GM23248 (cell line): ENCODE results near the gene SMARCAL1.

ENCODE experiments used
- EZH2 ChIP-seq: fragments of 200-600 bp; sonication (generic); IDR thresholded peaks from 2 replicates; pipeline ENCODE4 v1.6.1; 2018; ENCODE audit warnings: antibody characterized with exemption, mild to moderate bottlenecking; ENCODE audit not compliant: insufficient read depth, poor library complexity, severe bottlenecking
- EZH2phosphoT487 ChIP-seq: fragments of 200-600 bp; sonication (generic); IDR thresholded peaks from 2 replicates; pipeline ENCODE4 v1.6.1; 2018; ENCODE audit warnings: antibody characterized with exemption, moderate library complexity, mild to moderate bottlenecking, low read depth; ENCODE audit not compliant: insufficient read depth

DNA sequence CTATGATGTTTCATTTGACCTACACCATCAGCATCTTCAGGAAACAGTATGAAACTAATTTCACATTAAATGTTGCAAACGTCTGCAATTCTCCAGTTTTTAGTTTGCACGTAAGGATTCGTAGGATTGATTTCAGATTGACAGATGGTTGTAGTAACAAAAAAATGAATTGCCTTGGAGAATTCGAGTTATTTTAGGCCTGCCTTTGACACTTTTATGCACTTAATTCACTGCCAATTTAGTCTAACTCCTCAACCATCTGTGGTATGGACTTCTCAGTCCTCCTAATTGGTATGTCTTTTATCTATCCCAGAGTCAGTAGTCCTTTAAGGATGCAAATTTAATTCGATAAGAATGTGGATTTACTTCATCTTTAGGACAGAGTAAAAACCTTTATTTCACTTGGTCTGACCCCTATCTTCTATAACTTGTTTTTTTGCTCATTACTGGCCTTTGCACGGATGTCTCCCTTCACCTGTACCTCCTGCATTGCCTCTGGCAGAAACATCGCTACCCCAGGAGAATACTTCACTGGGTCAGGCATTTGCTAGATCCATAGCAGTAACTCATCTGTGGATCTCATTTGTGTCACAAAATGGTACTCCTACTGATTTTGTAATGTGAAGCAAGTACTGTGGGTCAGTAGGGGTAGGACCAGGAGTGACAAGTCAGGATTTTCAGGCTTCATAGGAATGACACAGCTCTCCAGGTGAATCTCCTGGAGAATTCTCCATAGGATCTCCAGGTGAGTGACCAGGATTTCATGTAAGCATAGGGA is 90.3 kb downstream of the SMARCAL1 start:
- TF ChIP-seq EZH2 (no peak), EZH2phosphoT487 (no peak)
